C4-2B (cell line): ENCODE results near the gene NR6A1.

Experiments
- ZFX ChIP-seq: fragments of 450-650 bp; IDR thresholded peaks from 2 replicates; pipeline ENCODE4 v1.6.1; 2017
- TF ChIP-seq, protein P1 (sequence below): fragments of 450-650 bp; conservative IDR thresholded peaks from 2 replicates; pipeline ENCODE4 v1.5.1; 2017; ENCODE audit warnings: mild to moderate bottlenecking

GRCh38 chr9:124749284-124749683, 21.8 kb downstream of the NR6A1 start:
- TF ChIP-seq, protein P1, sequence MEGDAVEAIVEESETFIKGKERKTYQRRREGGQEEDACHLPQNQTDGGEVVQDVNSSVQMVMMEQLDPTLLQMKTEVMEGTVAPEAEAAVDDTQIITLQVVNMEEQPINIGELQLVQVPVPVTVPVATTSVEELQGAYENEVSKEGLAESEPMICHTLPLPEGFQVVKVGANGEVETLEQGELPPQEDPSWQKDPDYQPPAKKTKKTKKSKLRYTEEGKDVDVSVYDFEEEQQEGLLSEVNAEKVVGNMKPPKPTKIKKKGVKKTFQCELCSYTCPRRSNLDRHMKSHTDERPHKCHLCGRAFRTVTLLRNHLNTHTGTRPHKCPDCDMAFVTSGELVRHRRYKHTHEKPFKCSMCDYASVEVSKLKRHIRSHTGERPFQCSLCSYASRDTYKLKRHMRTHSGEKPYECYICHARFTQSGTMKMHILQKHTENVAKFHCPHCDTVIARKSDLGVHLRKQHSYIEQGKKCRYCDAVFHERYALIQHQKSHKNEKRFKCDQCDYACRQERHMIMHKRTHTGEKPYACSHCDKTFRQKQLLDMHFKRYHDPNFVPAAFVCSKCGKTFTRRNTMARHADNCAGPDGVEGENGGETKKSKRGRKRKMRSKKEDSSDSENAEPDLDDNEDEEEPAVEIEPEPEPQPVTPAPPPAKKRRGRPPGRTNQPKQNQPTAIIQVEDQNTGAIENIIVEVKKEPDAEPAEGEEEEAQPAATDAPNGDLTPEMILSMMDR, result no peak
- no peak for TF ChIP-seq ZFX
